ENCODE results near the gene KCNK6. TPM values are rescaled to one million over a fixed set of nuclear protein-coding genes. Genes with fewer than 3 reads are reported as not detected.
A peak's percentile ranks its signal among the peaks of the same experiment; 100 is the strongest.
"Not testable (repeated sequence)": the region's sequence is repeated elsewhere in the genome, so short reads cannot be mapped to it uniquely, and the experiment has no call there.

KCNK6 gene
- total RNA-seq, 1 donor from 2014 or later, result 22.8 TPM

- Histone ChIP-seq H3K9me3 (no peaks in the 10 kb centered on the region), H3K4me1 (peaks cover 0 to 18% of the 10 kb centered on the region in 2 donors), H3K27ac (peak overlapping the region; percentile 96 to 99), H3K4me3 (peak overlapping the region; percentile 70 to 72), H3K36me3 (no peaks in the 10 kb centered on the region), H3K27me3 (no peaks in the 10 kb centered on the region)
- DNase-seq (ENCODE audit: low spot score in 2 of 2), result peak; percentile 86 to 98
- no peak for TF ChIP-seq CTCF (IDR thresholded peaks at IDR 0.05)
- intact Hi-C loops (cut with DNase I), result loop anchor here (1.0 to 5.0 kb wide), 6 partner anchors 38 to 514 kb away; partner anchors contain the start of genes FAM98C, GGN, PSMD8 and SPRED3
Observed at GRCh38 chr19:38336638-38337359, 17.2 kb downstream of the KCNK6 start.

GRCh38 chr19:38337360-38337653 lies 17.7 kb downstream of the KCNK6 start:
- no peak for TF ChIP-seq CTCF (IDR thresholded peaks at IDR 0.05)
- Histone ChIP-seq H3K4me3 (peak overlapping the region; percentile 70 to 72), H3K36me3 (no peaks in the 10 kb centered on the region), H3K4me1 (peaks cover 0 to 18% of the 10 kb centered on the region in 2 donors), H3K9me3 (no peaks in the 10 kb centered on the region), H3K27ac (peak overlapping the region; percentile 96 to 99), H3K27me3 (no peaks in the 10 kb centered on the region)
- DNase-seq (ENCODE audit: low spot score in 2 of 2), result no peak
- intact Hi-C loops (cut with DNase I), result loop anchor here (2.0 to 5.0 kb wide), 5 partner anchors 50 to 513 kb away; partner anchors contain the start of genes FAM98C, GGN and SPRED3

- peaks cover 0 to 18% of the 10 kb centered on the region in 2 donors for H3K4me1 ChIP-seq
- intact Hi-C loops (cut with DNase I), result loop anchor here (5.0 kb wide), 3 partner anchors 48 to 337 kb away; partner anchors contain the start of genes GGN and SPRED3
- H3K4me3 ChIP-seq; H3K9me3 ChIP-seq; H3K27ac ChIP-seq; DNase-seq (ENCODE audit: low spot score in 2 of 2); H3K27me3 ChIP-seq; H3K36me3 ChIP-seq: not testable (repeated sequence)
Observed at GRCh38 chr19:38339011-38339410, 19.4 kb downstream of the KCNK6 start.

- Histone ChIP-seq H3K36me3 (no peaks in the 10 kb centered on the region), H3K27me3 (no peaks in the 10 kb centered on the region), H3K4me1 (peaks cover 0 to 15% of the 10 kb centered on the region in 2 donors), H3K4me3 (no peak overlapping the region), H3K27ac (no peak overlapping the region), H3K9me3 (no peaks in the 10 kb centered on the region)
- no peak for TF ChIP-seq CTCF (IDR thresholded peaks at IDR 0.05)
- no peak for DNase-seq (ENCODE audit: low spot score in 2 of 2)
- intact Hi-C loops (cut with DNase I), result no loop called here
Observed at GRCh38 chr19:38340927-38341326, 21.3 kb downstream of the KCNK6 start.

- intact Hi-C loops (cut with DNase I), result no loop called here
- TF ChIP-seq CTCF (IDR thresholded peaks at IDR 0.05), result no peak
Observed at GRCh38 chr19:38346837-38347236, 27.2 kb downstream of the KCNK6 start.

GRCh38 chr19:38350883-38351282 lies 31.2 kb downstream of the KCNK6 start:
- DNase-seq (ENCODE audit: low spot score in 2 of 2), result no peak
- intact Hi-C loops (cut with DNase I), result no loop called here
- no peak overlapping the region for H3K27ac ChIP-seq
- no peaks in the 10 kb centered on the region for H3K9me3 ChIP-seq
- no peak for TF ChIP-seq CTCF (IDR thresholded peaks at IDR 0.05)
- H3K27me3 ChIP-seq, result no peaks in the 10 kb centered on the region
- H3K36me3 ChIP-seq, result no peaks in the 10 kb centered on the region
- no peaks in the 10 kb centered on the region for H3K4me1 ChIP-seq
- H3K4me3 ChIP-seq, result no peak overlapping the region

More at GRCh38 chr19:38346837-38347236, 27.2 kb downstream of the KCNK6 start:
- DNase-seq (ENCODE audit: low spot score in 2 of 2), result no peak
- H3K9me3 ChIP-seq, result no peaks in the 10 kb centered on the region
- no peaks in the 10 kb centered on the region for H3K36me3 ChIP-seq
- H3K27ac ChIP-seq, result no peak overlapping the region
- H3K27me3 ChIP-seq, result no peaks in the 10 kb centered on the region
- no peaks in the 10 kb centered on the region for H3K4me1 ChIP-seq
- no peak overlapping the region for H3K4me3 ChIP-seq

Data from ascending aorta (tissue), 2 donors.